ENCODE measurements around the gene C3. TPM values are rescaled to one million over a fixed set of nuclear protein-coding genes. Genes with fewer than 3 reads are reported as not detected.

The C3 gene
- total RNA-seq, 1 experiment from 2014 or later: 4.7 TPM

GRCh38 chr19:6731822-6732221, 11.4 kb upstream of the C3 start:
- no peak for DNase-seq (ENCODE audit: low spot score)

- DNase-seq (ENCODE audit: low spot score): no peak
Measured at GRCh38 chr19:6730941-6731670, 10.7 kb upstream of the C3 start.

- DNase-seq (ENCODE audit: low spot score): peak; percentile 26
Measured at GRCh38 chr19:6730153-6730804, 9.8 kb upstream of the C3 start.

- no peak for DNase-seq (ENCODE audit: low spot score)
Measured at GRCh38 chr19:6729573-6730152, 9.2 kb upstream of the C3 start.

- no peak for DNase-seq (ENCODE audit: low spot score)
Measured at GRCh38 chr19:6728346-6728745, 7.9 kb upstream of the C3 start.

GRCh38 chr19:6725513-6726231, 5.2 kb upstream of the C3 start:
- DNase-seq (ENCODE audit: low spot score): no peak

- DNase-seq (ENCODE audit: low spot score): no peak
Measured at GRCh38 chr19:6724631-6725492, 4.4 kb upstream of the C3 start.

GRCh38 chr19:6723738-6724137, 3.3 kb upstream of the C3 start:
- DNase-seq (ENCODE audit: low spot score): no peak

GRCh38 chr19:6723108-6723618, 2.7 kb upstream of the C3 start:
- peak; percentile 77 for DNase-seq (ENCODE audit: low spot score)

- no peak for DNase-seq (ENCODE audit: low spot score)
Measured at GRCh38 chr19:6721773-6722172, 1.3 kb upstream of the C3 start.

GRCh38 chr19:6721138-6721474, 656 bp upstream of the C3 start:
- DNase-seq (ENCODE audit: low spot score): no peak

GRCh38 chr19:6719992-6720368, 470 bp downstream of the C3 start:
- DNase-seq (ENCODE audit: low spot score): no peak

GRCh38 chr19:6719540-6719861, 949 bp downstream of the C3 start:
- DNase-seq (ENCODE audit: low spot score): no peak

- no peak for DNase-seq (ENCODE audit: low spot score)
Measured at GRCh38 chr19:6718741-6719539, 1.5 kb downstream of the C3 start.

GRCh38 chr19:6718111-6718740, 2.2 kb downstream of the C3 start:
- DNase-seq (ENCODE audit: low spot score): no peak

GRCh38 chr19:6717441-6717971, 2.9 kb downstream of the C3 start:
- DNase-seq (ENCODE audit: low spot score): no peak

GRCh38 chr19:6717036-6717435, 3.4 kb downstream of the C3 start:
- no peak for DNase-seq (ENCODE audit: low spot score)

- no peak for DNase-seq (ENCODE audit: low spot score)
Measured at GRCh38 chr19:6716610-6716970, 3.9 kb downstream of the C3 start.

- DNase-seq (ENCODE audit: low spot score): no peak
Measured at GRCh38 chr19:6714749-6715555, 5.5 kb downstream of the C3 start.
